HG02973 (cell line): Measurements from ENCODE around the gene SMIM45.

Source experiments
- ATAC-seq: cut with Tn5 transposase; IDR thresholded peaks from one replicate; pipeline ENCODE4 v1.9.1; 2021; ENCODE audit warnings: moderate library complexity; ENCODE audit not compliant: unreplicated experiment

The SMIM45 gene

GRCh38 chr22:41966607-41967240 lies 14.8 kb downstream of the SMIM45 start:
- ATAC-seq, result no peak

- ATAC-seq, result no peak
Observed at GRCh38 chr22:41968601-41969000, 16.7 kb downstream of the SMIM45 start.

- ATAC-seq, result no peak
Observed at GRCh38 chr22:41969110-41969646, 17.2 kb downstream of the SMIM45 start, which contains the start of gene SEPTIN3. Gene SEPTIN3, plus strand, starts transcription at chr22:41969443. Its CDS starts 2,050 bp downstream, at chr22:41971493.

- no peak for ATAC-seq
Observed at GRCh38 chr22:41970601-41971000, 18.7 kb downstream of the SMIM45 start.

GRCh38 chr22:41971431-41971830 lies 19.5 kb downstream of the SMIM45 start:
- ATAC-seq, result no peak

- ATAC-seq, result no peak
Observed at GRCh38 chr22:41974691-41975290, 22.8 kb downstream of the SMIM45 start.

- no peak for ATAC-seq
Observed at GRCh38 chr22:41975299-41976069, 23.5 kb downstream of the SMIM45 start.

GRCh38 chr22:41976070-41976901 lies 24.3 kb downstream of the SMIM45 start:
- ATAC-seq, result no peak

- no peak for ATAC-seq
Observed at GRCh38 chr22:41976961-41977566, 25.1 kb downstream of the SMIM45 start.

- no peak for ATAC-seq
Observed at GRCh38 chr22:41978732-41979131, 26.8 kb downstream of the SMIM45 start.

GRCh38 chr22:41979423-41980250 lies 27.7 kb downstream of the SMIM45 start:
- no peak for ATAC-seq

- no peak for ATAC-seq
Observed at GRCh38 chr22:41982865-41983264, 30.9 kb downstream of the SMIM45 start.

- ATAC-seq, result no peak
Observed at GRCh38 chr22:41983513-41984405, 31.8 kb downstream of the SMIM45 start.

GRCh38 chr22:41987276-41987675 lies 35.3 kb downstream of the SMIM45 start:
- ATAC-seq, result no peak

- ATAC-seq, result no peak
Observed at GRCh38 chr22:41989246-41989645, 37.3 kb downstream of the SMIM45 start.

GRCh38 chr22:41991111-41991510 lies 39.2 kb downstream of the SMIM45 start:
- ATAC-seq, result no peak

- ATAC-seq, result no peak
Observed at GRCh38 chr22:41992496-41992895, 40.5 kb downstream of the SMIM45 start.

- no peak for ATAC-seq
Observed at GRCh38 chr22:41995211-41995610, 43.3 kb downstream of the SMIM45 start.

GRCh38 chr22:41996826-41997225 lies 44.9 kb downstream of the SMIM45 start:
- no peak for ATAC-seq
